Measurements from ENCODE around the gene TRPM3.

TRPM3 gene

GRCh38 chr9:70641631-70642030 lies 479.8 kb downstream of the TRPM3 start:
- no peak overlapping the region for H2AFZ ChIP-seq
- H3K36me3 ChIP-seq (ENCODE audit: control insufficient read depth, insufficient read depth, low read length): no peaks in the 10 kb centered on the region
- no peak overlapping the region for H3K4me3 ChIP-seq (ENCODE audit: low read depth, low read length)
- TF ChIP-seq CTCF (IDR thresholded peaks at IDR 0.05): no peak
- H3K4me1 ChIP-seq: no peaks in the 10 kb centered on the region
- no peak overlapping the region for H3K27ac ChIP-seq
- no peak overlapping the region for H3K9ac ChIP-seq
- H3K9me3 ChIP-seq (ENCODE audit: control insufficient read depth, low read length): no peaks in the 10 kb centered on the region
- no peak overlapping the region for H3K4me2 ChIP-seq (ENCODE audit: low read length)
- H3K27me3 ChIP-seq (ENCODE audit: control insufficient read depth, insufficient read depth, low read length): no peaks in the 10 kb centered on the region
- H3K79me2 ChIP-seq: no peaks in the 10 kb centered on the region

- TF ChIP-seq CTCF (IDR thresholded peaks at IDR 0.05): no peak
- H3K27ac ChIP-seq: no peak overlapping the region
- H2AFZ ChIP-seq: no peak overlapping the region
- H3K9me3 ChIP-seq (ENCODE audit: control insufficient read depth, low read length): no peaks in the 10 kb centered on the region
- no peak overlapping the region for H3K9ac ChIP-seq
- no peaks in the 10 kb centered on the region for H3K36me3 ChIP-seq (ENCODE audit: control insufficient read depth, insufficient read depth, low read length)
- no peak overlapping the region for H3K4me3 ChIP-seq (ENCODE audit: low read depth, low read length)
- no peak overlapping the region for H3K4me2 ChIP-seq (ENCODE audit: low read length)
- no peaks in the 10 kb centered on the region for H3K79me2 ChIP-seq
- no peaks in the 10 kb centered on the region for H3K4me1 ChIP-seq
- H3K27me3 ChIP-seq (ENCODE audit: control insufficient read depth, insufficient read depth, low read length): no peaks in the 10 kb centered on the region
Observed at GRCh38 chr9:70641031-70641430, 480.4 kb downstream of the TRPM3 start.

GRCh38 chr9:70639853-70640814 lies 481.3 kb downstream of the TRPM3 start:
- no peak overlapping the region for H3K9ac ChIP-seq

GRCh38 chr9:70635790-70636189 lies 485.6 kb downstream of the TRPM3 start:
- no peaks in the 10 kb centered on the region for H3K79me2 ChIP-seq
- H3K4me3 ChIP-seq (ENCODE audit: low read depth, low read length): no peak overlapping the region
- H3K9ac ChIP-seq: no peak overlapping the region
- H3K36me3 ChIP-seq (ENCODE audit: control insufficient read depth, insufficient read depth, low read length): no peaks in the 10 kb centered on the region
- H3K9me3 ChIP-seq (ENCODE audit: control insufficient read depth, low read length): no peaks in the 10 kb centered on the region
- H3K4me2 ChIP-seq (ENCODE audit: low read length): no peak overlapping the region
- TF ChIP-seq CTCF (IDR thresholded peaks at IDR 0.05): no peak
- no peak overlapping the region for H2AFZ ChIP-seq
- no peak overlapping the region for H3K27ac ChIP-seq
- no peaks in the 10 kb centered on the region for H3K4me1 ChIP-seq
- H3K27me3 ChIP-seq (ENCODE audit: control insufficient read depth, insufficient read depth, low read length): no peaks in the 10 kb centered on the region

More at GRCh38 chr9:70639853-70640814, 481.3 kb downstream of the TRPM3 start:
- peak; percentile 50 for TF ChIP-seq CTCF (IDR thresholded peaks at IDR 0.05)
- Histone ChIP-seq H3K4me2 (ENCODE audit: low read length) (no peak overlapping the region), H3K4me3 (ENCODE audit: low read depth, low read length) (no peak overlapping the region), H3K27me3 (ENCODE audit: control insufficient read depth, insufficient read depth, low read length) (no peaks in the 10 kb centered on the region), H3K79me2 (no peaks in the 10 kb centered on the region), H3K36me3 (ENCODE audit: control insufficient read depth, insufficient read depth, low read length) (no peaks in the 10 kb centered on the region), H2AFZ (no peak overlapping the region), H3K27ac (no peak overlapping the region), H3K4me1 (no peaks in the 10 kb centered on the region), H3K9me3 (ENCODE audit: control insufficient read depth, low read length) (no peaks in the 10 kb centered on the region)
